GM12872 (cell line): ENCODE measurements around the gene DHRSX.

Experiments used
- TF ChIP-seq, protein P1 (sequence below): IDR thresholded peaks from 3 replicates; pipeline ENCODE4 v1.5.1; 2011; ENCODE audit warnings: low read depth, mild to moderate bottlenecking, low read length, moderate library complexity; ENCODE audit not compliant: insufficient read depth

Gene DHRSX, protein sequence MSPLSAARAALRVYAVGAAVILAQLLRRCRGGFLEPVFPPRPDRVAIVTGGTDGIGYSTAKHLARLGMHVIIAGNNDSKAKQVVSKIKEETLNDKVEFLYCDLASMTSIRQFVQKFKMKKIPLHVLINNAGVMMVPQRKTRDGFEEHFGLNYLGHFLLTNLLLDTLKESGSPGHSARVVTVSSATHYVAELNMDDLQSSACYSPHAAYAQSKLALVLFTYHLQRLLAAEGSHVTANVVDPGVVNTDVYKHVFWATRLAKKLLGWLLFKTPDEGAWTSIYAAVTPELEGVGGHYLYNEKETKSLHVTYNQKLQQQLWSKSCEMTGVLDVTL

DNA sequence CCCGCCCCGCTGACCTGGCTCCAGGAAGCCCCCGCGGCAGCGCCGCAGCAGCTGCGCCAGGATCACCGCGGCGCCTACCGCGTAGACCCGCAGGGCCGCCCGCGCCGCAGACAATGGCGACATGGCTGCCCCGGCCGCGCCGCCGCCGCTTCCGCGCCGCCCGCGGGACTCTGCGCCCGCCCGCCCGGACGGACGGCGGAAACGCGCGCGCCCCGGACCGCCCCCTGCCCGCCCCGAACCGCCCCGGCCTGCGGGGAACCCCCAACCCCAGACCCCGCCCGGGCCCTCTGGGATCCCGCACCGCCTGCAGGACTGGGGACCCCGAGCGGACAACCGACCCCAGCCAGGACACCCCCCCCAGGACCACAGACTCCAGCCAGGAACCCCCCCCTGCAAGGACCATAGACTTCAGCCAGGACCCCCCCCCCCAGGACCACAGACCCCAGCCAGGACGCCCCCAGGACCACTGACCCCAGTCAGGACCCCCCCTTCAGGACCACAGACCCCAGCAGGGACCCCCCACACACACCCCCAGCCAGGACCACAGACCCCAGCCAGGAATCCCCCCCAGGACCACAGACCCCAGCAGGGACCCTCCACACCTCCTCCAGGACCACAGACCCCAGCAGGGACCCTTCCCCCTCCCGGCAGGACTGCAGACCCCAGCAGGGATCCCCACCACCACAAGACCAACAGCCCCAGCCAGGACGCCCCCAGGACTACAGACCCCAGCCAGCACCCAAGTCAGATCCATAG, at the start of gene DHRSX, which contains the start of gene ZBED1:
TSS of gene DHRSX (minus strand) at position 174 of the 756 bp plus-strand sequence. CDS start at position 123, 51 bp downstream.
TSS of gene ZBED1 (minus strand) at position 174 of the 756 bp plus-strand sequence. CDS start 10,257 bp downstream, outside the sequence.
- TF ChIP-seq, protein P1, sequence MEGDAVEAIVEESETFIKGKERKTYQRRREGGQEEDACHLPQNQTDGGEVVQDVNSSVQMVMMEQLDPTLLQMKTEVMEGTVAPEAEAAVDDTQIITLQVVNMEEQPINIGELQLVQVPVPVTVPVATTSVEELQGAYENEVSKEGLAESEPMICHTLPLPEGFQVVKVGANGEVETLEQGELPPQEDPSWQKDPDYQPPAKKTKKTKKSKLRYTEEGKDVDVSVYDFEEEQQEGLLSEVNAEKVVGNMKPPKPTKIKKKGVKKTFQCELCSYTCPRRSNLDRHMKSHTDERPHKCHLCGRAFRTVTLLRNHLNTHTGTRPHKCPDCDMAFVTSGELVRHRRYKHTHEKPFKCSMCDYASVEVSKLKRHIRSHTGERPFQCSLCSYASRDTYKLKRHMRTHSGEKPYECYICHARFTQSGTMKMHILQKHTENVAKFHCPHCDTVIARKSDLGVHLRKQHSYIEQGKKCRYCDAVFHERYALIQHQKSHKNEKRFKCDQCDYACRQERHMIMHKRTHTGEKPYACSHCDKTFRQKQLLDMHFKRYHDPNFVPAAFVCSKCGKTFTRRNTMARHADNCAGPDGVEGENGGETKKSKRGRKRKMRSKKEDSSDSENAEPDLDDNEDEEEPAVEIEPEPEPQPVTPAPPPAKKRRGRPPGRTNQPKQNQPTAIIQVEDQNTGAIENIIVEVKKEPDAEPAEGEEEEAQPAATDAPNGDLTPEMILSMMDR, result no peak

DNA sequence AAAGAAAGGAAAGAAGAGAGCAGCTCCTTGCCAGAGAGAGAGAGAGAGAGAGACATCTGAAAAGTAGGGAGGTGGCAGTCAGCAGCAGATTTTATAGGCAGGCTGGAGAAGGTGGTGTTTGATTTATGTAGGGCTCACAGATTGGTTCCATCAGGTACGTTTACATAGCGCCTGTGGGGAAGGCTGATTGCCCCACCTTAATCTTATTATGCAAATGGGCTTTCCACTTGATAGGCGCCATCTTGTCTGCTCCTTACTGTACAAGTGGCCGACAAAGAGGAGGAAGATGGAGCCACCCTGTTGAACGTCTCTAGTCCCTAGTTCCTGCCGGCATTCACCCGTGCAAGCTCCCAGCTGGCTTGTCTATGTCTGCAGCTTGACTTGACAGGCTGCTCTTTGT, 49.1 kb upstream of the DHRSX start:
- TF ChIP-seq, protein P1, result no peak

DNA sequence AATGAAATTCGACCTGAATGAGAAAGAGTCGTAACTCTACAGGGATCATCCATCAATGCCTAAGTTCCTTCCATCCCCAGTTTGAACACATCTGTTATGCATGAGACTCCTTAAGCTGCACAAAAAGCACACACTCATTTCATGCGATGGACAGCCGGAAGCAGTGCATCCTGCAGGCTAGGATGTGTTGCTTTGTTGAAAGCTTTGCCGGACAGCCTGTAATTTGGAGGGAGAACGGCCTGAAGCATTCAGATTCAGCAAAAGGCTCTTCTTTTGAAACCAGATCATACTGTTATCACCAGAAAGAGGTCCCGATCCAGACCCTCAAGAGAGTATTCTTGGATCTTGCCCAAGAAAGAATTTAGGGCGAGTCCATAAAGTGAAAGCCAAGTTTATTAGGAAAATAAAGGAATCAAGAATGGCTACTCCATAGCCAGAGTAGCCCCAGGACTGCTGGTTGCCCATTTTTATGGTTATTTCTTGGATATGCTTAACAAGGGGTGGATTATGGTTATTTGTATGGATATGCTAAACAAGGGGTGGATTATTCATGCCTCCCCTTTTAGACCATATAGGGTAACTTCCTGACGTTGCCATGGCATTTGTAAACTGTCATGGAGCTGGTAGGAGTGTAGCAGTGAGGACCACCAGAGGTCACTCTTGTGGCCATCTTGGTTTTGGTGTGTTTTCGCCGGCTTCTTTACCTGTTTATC, 48.1 kb upstream of the DHRSX start:
- TF ChIP-seq, protein P1, result no peak

DNA sequence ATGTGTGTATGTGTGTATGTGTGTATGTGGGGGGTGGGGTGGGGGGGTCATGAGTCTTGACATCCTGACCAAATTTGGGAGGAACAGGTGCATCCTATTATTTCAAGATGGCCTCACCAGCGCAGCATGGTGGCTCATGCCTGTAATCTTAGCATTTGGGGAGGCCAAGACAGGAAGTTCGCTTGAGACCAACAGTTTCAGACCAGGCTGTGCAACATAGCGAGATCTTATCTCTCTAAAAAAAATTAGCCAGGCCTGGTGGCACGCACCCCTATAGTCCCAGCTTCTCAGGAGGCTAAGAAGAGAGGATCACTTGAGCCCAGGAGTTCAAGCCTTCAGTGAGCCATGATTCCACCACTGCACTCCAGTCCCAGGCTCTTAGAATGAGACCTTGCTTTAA, 47.0 kb upstream of the DHRSX start:
- TF ChIP-seq, protein P1, result no peak

DNA sequence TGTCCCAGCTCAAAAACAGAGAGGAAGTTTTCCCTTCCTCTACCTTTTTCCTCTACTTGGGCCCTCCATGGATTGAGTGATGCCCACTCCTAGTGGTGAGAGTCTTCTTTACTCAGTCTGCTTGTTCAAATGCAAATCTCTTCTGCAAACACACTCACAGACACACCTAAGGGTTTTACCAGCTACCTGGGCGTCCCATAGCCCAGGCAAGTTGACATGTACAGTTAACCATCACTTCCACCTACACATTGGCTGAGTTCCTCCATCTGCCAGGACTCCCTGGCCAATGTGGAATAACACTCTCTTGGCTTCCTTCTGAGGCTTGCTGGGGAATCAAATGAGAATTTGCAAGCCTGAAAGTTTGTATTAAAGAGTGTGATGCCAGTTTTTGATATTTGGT, 45.7 kb upstream of the DHRSX start:
- TF ChIP-seq, protein P1, result no peak

DNA sequence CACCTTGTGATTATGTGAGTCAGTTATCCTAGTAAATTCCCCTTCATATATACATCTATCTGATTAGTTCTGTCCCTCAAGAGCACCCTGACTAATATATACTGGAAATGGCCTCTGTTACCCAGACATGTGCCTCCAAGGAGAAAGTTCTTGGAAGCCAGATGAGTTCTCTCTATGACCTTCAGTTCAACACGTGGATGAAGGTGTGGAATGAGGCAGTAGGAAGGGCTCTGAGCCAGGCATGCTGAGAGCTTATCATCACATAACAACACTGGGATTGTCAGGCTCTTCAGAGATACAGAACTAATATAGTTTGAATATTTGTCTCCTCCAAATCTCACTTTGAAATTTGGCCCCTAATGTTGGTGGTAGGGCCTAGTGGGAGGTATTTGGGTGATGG, 44.4 kb upstream of the DHRSX start:
- TF ChIP-seq, protein P1, result no peak

DNA sequence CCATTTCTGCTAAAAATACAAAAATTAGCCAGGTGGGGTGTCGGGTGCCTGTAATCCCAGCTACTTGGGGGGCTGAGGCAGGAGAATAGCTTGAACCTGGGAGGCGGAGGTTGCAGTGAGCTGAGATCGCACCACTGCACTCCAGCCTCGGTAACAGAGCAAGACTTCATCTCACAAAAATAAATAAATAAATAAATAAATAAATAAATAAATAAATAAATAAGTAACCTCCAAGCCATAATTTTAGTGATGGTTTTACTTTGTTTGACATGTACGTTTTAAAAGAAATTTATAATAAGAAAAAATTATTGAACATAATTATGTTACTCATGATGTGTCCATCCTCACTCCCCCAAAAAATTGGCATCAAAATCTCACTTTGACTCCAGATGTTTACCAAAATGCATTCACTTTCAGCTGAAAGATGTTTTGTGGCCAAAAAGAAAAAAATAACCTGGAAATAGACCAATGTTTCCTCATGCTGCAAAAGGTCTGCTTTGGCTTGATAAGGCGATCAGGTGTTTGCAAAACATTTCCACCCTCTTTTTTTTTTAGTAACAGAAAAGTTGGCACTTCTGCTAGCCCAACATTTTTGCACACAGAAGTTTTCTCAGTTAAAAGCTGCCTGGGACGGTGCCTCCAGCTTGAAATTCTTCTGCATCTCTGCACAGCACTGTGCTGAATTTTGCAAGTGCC, 42.2 kb upstream of the DHRSX start:
- TF ChIP-seq, protein P1, result no peak
